H9 (cell line): Measurements from ENCODE around the gene MRPS14. TPM values are rescaled to one million over a fixed set of nuclear protein-coding genes. Genes with fewer than 3 reads are reported as not detected.

ENCODE experiments used
- DNase-seq: peaks from one replicate; pipeline ENCODE4 v3.0.0-alpha.2; 2017
- H2AFZ ChIP-seq: one replicate; pipeline ENCODE4 v1.6.1; 2013; ENCODE audit warnings: mild to moderate bottlenecking, low read length, control low read depth, moderate library complexity
- H2AK5ac ChIP-seq: 2 replicates; pipeline ENCODE4 v1.6.1; 2013; ENCODE audit warnings: low read length, control low read depth, mixed read lengths; ENCODE audit not compliant: insufficient read length
- H2BK120ac ChIP-seq: one replicate; pipeline ENCODE4 v1.6.1; 2013; ENCODE audit warnings: low read depth, mild to moderate bottlenecking, low read length, control low read depth, inconsistent platforms; ENCODE audit not compliant: poor library complexity, severe bottlenecking
- H2BK12ac ChIP-seq: 2 replicates; pipeline ENCODE4 v1.6.1; 2013; ENCODE audit warnings: low read length, control low read depth, mixed read lengths, low read depth; ENCODE audit not compliant: insufficient read length
- H2BK15ac ChIP-seq: 2 replicates; pipeline ENCODE4 v1.6.1; 2013; ENCODE audit warnings: low read depth, low read length, control low read depth
- H2BK20ac ChIP-seq: one replicate; pipeline ENCODE4 v1.6.1; 2013; ENCODE audit warnings: low read depth, mild to moderate bottlenecking, low read length, control low read depth, inconsistent platforms; ENCODE audit not compliant: poor library complexity, severe bottlenecking
- H2BK5ac ChIP-seq: 2 replicates; pipeline ENCODE4 v1.6.1; 2013; ENCODE audit warnings: low read length, control low read depth, mixed read lengths; ENCODE audit not compliant: insufficient read length
- H3K14ac ChIP-seq: 2 replicates; pipeline ENCODE4 v1.6.1; 2013; ENCODE audit warnings: low read length, control low read depth; ENCODE audit not compliant: insufficient read depth
- H3K18ac ChIP-seq: 2 replicates; pipeline ENCODE4 v1.6.1; 2013; ENCODE audit warnings: low read depth, mild to moderate bottlenecking, mixed read lengths, low read length, control low read depth; ENCODE audit not compliant: insufficient read length
- H3K23ac ChIP-seq: 2 replicates; pipeline ENCODE4 v1.6.1; 2013; ENCODE audit warnings: low read length, control low read depth, mixed read lengths, low read depth; ENCODE audit not compliant: insufficient read length
- H3K23me2 ChIP-seq: 2 replicates; pipeline ENCODE4 v1.6.1; 2013; ENCODE audit warnings: low read depth, mild to moderate bottlenecking, mixed read lengths, low read length, control low read depth; ENCODE audit not compliant: insufficient read length, poor library complexity, severe bottlenecking
- H3K27ac ChIP-seq: 2 replicates; pipeline ENCODE4 v1.5.1; 2013; ENCODE audit warnings: low read length, control low read depth, mixed read lengths, low read depth; ENCODE audit not compliant: insufficient read length
- H3K27me3 ChIP-seq: 2 replicates; pipeline ENCODE4 v1.6.1; 2013; ENCODE audit warnings: low read length, control low read depth, inconsistent platforms; ENCODE audit not compliant: insufficient read depth
- H3K4ac ChIP-seq: 2 replicates; pipeline ENCODE4 v1.6.1; 2013; ENCODE audit warnings: low read depth, mild to moderate bottlenecking, control low read depth, inconsistent platforms, low read length, moderate library complexity
- H3K4me1 ChIP-seq: 2 replicates; pipeline ENCODE4 v1.6.1; 2013; ENCODE audit warnings: low read length, control low read depth, inconsistent platforms; ENCODE audit not compliant: insufficient read depth
- H3K4me2 ChIP-seq: 2 replicates; pipeline ENCODE4 v1.6.1; 2013; ENCODE audit warnings: low read length, control low read depth, mixed read lengths; ENCODE audit not compliant: insufficient read length, insufficient read depth
- H3K56ac ChIP-seq: 2 replicates; pipeline ENCODE4 v1.6.1; 2013; ENCODE audit warnings: low read depth, mild to moderate bottlenecking, mixed read lengths, low read length, control low read depth; ENCODE audit not compliant: insufficient read length
- H3K79me1 ChIP-seq: 2 replicates; pipeline ENCODE4 v1.6.1; 2013; ENCODE audit warnings: low read depth, mild to moderate bottlenecking, moderate library complexity, low read length, control low read depth, inconsistent platforms; ENCODE audit not compliant: insufficient read depth, poor library complexity, severe bottlenecking
- H3K79me2 ChIP-seq: 2 replicates; pipeline ENCODE4 v1.6.1; 2013; ENCODE audit warnings: low read length, control low read depth, inconsistent platforms; ENCODE audit not compliant: insufficient read depth
- H3K9ac ChIP-seq: 2 replicates; pipeline ENCODE4 v1.6.1; 2013; ENCODE audit warnings: low read length, control low read depth, mixed read lengths; ENCODE audit not compliant: insufficient read length; ENCODE audit errors: extremely low read depth
- H3K9me3 ChIP-seq: one replicate; pipeline ENCODE4 v1.6.1; 2013; ENCODE audit warnings: low read depth, low read length, inconsistent platforms; ENCODE audit not compliant: control insufficient read depth
- H3T11ph ChIP-seq: one replicate; pipeline ENCODE4 v1.6.1; 2013; ENCODE audit warnings: mild to moderate bottlenecking, low read length, control low read depth, inconsistent platforms
- H4K20me1 ChIP-seq: one replicate; pipeline ENCODE4 v1.6.1; 2013; ENCODE audit not compliant: control insufficient read depth, insufficient read length, insufficient read depth
- H4K5ac ChIP-seq: 2 replicates; pipeline ENCODE4 v1.6.1; 2013; ENCODE audit warnings: low read depth, mild to moderate bottlenecking, mixed read lengths, low read length, control low read depth; ENCODE audit not compliant: insufficient read length
- H4K8ac ChIP-seq: replicated peaks from 2 replicates; pipeline ENCODE4 v1.6.1; 2013; ENCODE audit warnings: low read length, control low read depth, mixed read lengths, low read depth; ENCODE audit not compliant: insufficient read length
- H4K91ac ChIP-seq: 2 replicates; pipeline ENCODE4 v1.6.1; 2013; ENCODE audit warnings: low read depth, mild to moderate bottlenecking, moderate library complexity, mixed read lengths, low read length, control low read depth; ENCODE audit not compliant: insufficient read length
- H3K27ac Mint-ChIP-seq, 3 experiments: 2 replicates in 2 of 3; 3 replicates in 1 of 3; pipeline ENCODE4 v1.8.0; 2020 to 2021; ENCODE audit warnings: mixed read lengths in 3 of 3, mild to moderate bottlenecking in 1 of 3, moderate library complexity in 1 of 3
- H3K27me3 Mint-ChIP-seq: 2 replicates; pipeline ENCODE4 v1.8.0; 2021; ENCODE audit warnings: low read depth, mild to moderate bottlenecking, moderate library complexity, mixed read lengths
- H3K36me3 Mint-ChIP-seq, 3 experiments: 2 replicates in 2 of 3; 3 replicates in 1 of 3; pipeline ENCODE4 v1.8.0; 2020 to 2021; ENCODE audit warnings: low read depth in 3 of 3, mixed read lengths in 3 of 3; ENCODE audit not compliant: insufficient read depth in 1 of 3
- H3K4me1 Mint-ChIP-seq, 2 experiments: 2 replicates each; pipeline ENCODE4 v1.8.0; 2020; ENCODE audit warnings: mixed read lengths in 2 of 2
- H3K4me3 Mint-ChIP-seq, 2 experiments: 2 replicates in 1 of 2; 3 replicates in 1 of 2; pipeline ENCODE4 v1.8.0; 2020 to 2021; ENCODE audit warnings: mild to moderate bottlenecking in 2 of 2, mixed read lengths in 2 of 2, moderate library complexity in 1 of 2
- H3K9me3 Mint-ChIP-seq, 2 experiments: 2 replicates in 1 of 2; 3 replicates in 1 of 2; pipeline ENCODE4 v1.8.0; 2020; ENCODE audit warnings: mild to moderate bottlenecking in 2 of 2, mixed read lengths in 2 of 2, moderate library complexity in 1 of 2
- WGBS: extraction: QIAGEN DNeasy Blood & Tissue Kit; methylation state at CpG from one replicate; pipeline ENCODE4 v1.1.7; 2013; ENCODE audit warnings: missing lambda C conversion rate, low lambda C conversion rate, mixed read lengths; ENCODE audit not compliant: insufficient read length; ENCODE audit errors: extremely low coverage; 5-methylcytosine and 5-hydroxymethylcytosine counted together
- total RNA-seq: library from RNA; stranded (reverse); gene quantifications from 2 replicates; pipeline ENCODE4 v1.2.1, GENCODE V29; 2021
- TF ChIP-seq, protein P1 (sequence below): fragments of 200-600 bp; sonication (generic); conservative IDR thresholded peaks from 3 replicates; pipeline ENCODE4 v1.8.0; 2021; ENCODE audit warnings: antibody characterized with exemption, mild to moderate bottlenecking

The MRPS14 gene
- total RNA-seq, 1 experiment from 2014 or later: 30.6 TPM

- Histone ChIP-seq H3K4me2 (no peak overlapping the region), H3K27ac (no peak overlapping the region), H4K91ac (no peak overlapping the region), H2BK15ac (no peak overlapping the region), H4K8ac (no peak overlapping the region), H3K23me2 (peaks cover 5% of the 10 kb centered on the region), H3K79me2 (no peaks in the 10 kb centered on the region; the same call in 1 of the 2 replicates), H3K9ac (no peak overlapping the region), H3K27me3 (no peaks in the 10 kb centered on the region), H3K18ac (no peak overlapping the region), H3K4ac (no peak overlapping the region), H4K20me1 (no peaks in the 10 kb centered on the region), H2BK5ac (no peak overlapping the region), H4K5ac (no peak overlapping the region), H2AFZ (no peak overlapping the region), H3K14ac (no peak overlapping the region), H3K4me1 (no peaks in the 10 kb centered on the region), H3K56ac (no peak overlapping the region), H2AK5ac (no peak overlapping the region), H2BK20ac (no peak overlapping the region), H3K9me3 (no peaks in the 10 kb centered on the region), H2BK120ac (no peak overlapping the region), H3K23ac (no peak overlapping the region), H3K79me1 (no peaks in the 10 kb centered on the region), H3T11ph (no peak overlapping the region), H2BK12ac (no peak overlapping the region)
- Mint-ChIP-seq H3K36me3 (peaks cover 7 to 32% (median 18%) of the 10 kb centered on the region in 3 experiments; a peak in 6 of 7 replicates), H3K4me3 (no peak overlapping the region), H3K4me1 (peaks cover 7 to 10% of the 10 kb centered on the region in 2 experiments), H3K27ac (peak overlapping the region in 1 of 3 experiments; percentile 74; a peak in 2 of 7 replicates), H3K27me3 (no peaks in the 10 kb centered on the region), H3K9me3 (no peaks in the 10 kb centered on the region)
- no peak for DNase-seq
- TF ChIP-seq, protein P1, sequence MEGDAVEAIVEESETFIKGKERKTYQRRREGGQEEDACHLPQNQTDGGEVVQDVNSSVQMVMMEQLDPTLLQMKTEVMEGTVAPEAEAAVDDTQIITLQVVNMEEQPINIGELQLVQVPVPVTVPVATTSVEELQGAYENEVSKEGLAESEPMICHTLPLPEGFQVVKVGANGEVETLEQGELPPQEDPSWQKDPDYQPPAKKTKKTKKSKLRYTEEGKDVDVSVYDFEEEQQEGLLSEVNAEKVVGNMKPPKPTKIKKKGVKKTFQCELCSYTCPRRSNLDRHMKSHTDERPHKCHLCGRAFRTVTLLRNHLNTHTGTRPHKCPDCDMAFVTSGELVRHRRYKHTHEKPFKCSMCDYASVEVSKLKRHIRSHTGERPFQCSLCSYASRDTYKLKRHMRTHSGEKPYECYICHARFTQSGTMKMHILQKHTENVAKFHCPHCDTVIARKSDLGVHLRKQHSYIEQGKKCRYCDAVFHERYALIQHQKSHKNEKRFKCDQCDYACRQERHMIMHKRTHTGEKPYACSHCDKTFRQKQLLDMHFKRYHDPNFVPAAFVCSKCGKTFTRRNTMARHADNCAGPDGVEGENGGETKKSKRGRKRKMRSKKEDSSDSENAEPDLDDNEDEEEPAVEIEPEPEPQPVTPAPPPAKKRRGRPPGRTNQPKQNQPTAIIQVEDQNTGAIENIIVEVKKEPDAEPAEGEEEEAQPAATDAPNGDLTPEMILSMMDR: no peak
- WGBS: no CpG with 5 or more reads among the region's 3 CpGs
These were observed 28.1 kb downstream of the MRPS14 start for GRCh38 chr1:174995121-174995520.
